Activated CD4-positive, alpha-beta T cell treated with anti-CD3 and anti-CD28 coated beads, Interleukin-2, amount 50 U/mL, for 4 hours (primary cell): Measurements from ENCODE around the gene ARMC5.
"Not testable (repeated sequence)": the region's sequence is repeated elsewhere in the genome, so short reads cannot be mapped to it uniquely, and the experiment has no call there.

Source experiments
- DNase-seq, 2 experiments: peaks; one replicate each; pipeline ENCODE4 v3.0.0-alpha.2; 2020

Gene ARMC5

DNA sequence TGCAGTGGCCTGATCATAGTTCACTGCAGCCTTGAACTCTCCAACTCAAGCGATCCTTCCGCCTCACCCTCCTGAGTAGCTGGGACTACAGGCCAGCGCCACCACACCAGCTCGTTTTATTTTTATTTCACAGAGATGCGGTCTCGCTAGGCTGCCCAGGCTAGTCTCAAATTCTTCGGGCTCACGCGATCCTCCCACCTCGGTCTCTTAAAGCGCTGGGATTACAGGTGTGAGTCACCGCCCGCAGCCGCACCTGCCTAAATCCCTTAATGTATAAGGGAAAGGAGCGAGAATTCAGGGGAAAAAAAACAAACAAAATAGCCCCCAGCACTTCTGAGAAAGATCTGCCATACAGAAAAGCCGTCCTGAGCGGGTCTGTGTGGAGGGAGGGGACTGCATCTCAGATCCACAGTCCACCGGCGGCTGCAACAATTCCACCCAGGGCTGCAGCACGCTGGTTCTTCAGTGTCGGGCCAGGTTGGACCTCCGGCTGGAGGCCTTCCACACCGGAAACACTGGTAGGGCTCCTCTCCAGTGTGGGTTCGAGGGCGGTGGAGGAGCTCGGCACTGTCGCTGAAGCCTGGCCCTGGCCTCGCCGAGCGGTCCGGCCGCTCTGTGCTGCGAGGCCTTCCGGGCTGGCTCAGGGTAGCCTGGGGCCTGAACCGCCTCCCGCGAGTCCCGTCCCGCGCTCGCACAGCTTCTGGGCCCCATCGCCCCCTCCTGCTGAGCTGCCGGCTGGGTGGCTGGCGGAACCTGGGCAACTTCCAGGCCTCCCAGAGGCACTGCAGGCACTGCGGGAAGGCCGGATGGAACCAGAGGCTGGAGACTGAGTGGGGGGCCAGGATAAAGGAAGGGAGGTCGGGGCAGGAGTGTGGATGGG is 23.7 kb upstream of the ARMC5 start:
- DNase-seq: no peak

- DNase-seq: no peak
Measured at GRCh38 chr16:31436221-31437045, 22.9 kb upstream of the ARMC5 start.

- DNase-seq: no peak
Measured at GRCh38 chr16:31438414-31438813, 20.9 kb upstream of the ARMC5 start.

- not testable (repeated sequence) for DNase-seq
Measured at GRCh38 chr16:31439023-31439422, 20.3 kb upstream of the ARMC5 start.

- no peak for DNase-seq
Measured at GRCh38 chr16:31439519-31439918, 19.8 kb upstream of the ARMC5 start.

- DNase-seq: no peak
Measured at GRCh38 chr16:31440516-31441184, 18.7 kb upstream of the ARMC5 start.

DNA sequence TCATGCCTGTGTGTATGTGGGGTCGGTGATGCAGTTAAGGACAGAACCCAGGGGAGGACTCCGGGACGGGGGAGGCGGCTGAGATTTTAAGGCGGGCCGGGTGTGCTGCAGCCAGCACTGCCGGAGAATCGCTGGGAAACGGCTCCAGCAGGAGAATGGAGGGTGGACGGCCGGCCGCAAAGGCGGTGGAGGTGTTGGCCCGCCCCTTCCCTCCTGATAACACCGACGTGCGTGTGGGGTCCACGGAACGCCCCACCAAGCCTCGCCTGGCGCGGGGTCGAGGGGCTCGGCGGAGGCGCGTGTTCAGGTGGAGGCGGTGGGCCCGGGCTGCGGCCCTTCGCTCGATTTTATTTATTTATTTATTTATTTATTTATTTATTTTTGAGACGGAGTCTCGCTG is 17.3 kb upstream of the ARMC5 start:
- DNase-seq: no peak

GRCh38 chr16:31445931-31446330 is 13.4 kb upstream of the ARMC5 start:
- DNase-seq: not testable (repeated sequence)

- no peak for DNase-seq
Measured at GRCh38 chr16:31451201-31451600, 8.1 kb upstream of the ARMC5 start.

- DNase-seq: no peak
Measured at GRCh38 chr16:31451681-31452351, 7.5 kb upstream of the ARMC5 start.

DNA sequence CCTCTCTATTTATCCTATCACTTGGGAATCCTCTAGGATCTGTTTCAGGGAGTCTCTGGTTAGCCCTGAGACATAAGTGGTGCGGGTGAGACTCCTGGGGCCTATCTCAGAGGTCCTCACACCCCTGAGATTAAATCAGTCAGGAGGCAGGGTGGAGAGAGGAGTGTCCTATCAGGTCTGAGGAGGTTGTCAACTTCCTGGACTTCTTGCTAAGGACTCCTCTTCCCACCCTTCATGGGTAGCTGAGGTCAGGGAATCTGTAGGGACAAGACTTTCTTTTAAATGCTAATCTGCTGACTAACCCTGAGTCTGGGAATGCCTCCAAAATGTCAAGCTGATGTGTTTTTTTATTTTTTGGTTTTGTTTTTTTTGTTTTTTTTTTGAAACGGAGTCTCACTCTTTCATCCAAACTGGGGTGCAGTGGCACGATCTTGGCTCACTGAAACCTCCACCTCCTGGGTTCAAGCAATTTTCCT is 6.6 kb upstream of the ARMC5 start:
- no peak for DNase-seq

DNA sequence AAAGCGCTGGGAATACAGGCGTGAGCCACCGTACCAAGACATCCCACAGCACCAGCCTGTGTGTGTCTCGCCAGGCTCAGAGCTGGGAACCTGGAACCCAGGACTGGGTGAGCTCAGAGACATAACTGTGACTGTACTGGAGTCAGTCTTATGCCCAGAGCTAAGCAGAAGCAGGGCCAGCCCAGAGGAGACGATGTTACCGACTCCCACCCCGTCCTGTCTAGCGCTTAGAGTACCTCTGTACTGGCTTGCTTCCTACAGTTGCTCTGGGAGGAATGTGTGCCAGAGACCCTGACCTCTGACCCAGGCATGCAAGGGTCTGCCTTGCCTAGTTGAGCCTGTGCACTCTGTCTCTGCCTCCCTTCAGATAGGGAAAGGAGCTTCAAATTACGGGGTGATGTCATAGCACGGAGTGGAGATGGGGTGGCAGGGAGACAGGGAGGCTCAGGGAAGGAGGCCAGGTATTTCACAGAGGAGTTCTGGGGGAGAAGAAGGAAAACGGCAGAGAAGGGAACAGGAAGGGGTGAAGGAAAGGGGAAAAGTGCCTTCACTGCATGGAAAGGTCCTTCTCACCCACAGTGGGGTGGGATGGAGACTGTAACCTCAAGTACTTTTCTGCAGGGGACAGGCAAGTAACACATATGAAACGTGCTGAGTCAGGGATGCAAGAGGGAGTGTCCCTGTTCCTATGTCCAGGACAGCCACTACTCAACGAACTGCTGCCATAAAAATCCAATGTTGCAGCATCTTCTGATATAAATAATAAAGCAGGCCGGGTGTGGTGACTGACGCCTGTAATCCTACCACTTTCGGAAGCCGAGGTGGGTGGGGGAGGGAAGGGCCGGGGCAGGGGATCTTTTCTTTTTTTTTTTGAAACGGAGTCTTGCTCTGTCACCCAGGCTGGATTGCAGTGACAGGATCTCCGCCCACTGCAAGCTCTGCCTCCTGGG is 5.8 kb upstream of the ARMC5 start:
- no peak for DNase-seq

DNA sequence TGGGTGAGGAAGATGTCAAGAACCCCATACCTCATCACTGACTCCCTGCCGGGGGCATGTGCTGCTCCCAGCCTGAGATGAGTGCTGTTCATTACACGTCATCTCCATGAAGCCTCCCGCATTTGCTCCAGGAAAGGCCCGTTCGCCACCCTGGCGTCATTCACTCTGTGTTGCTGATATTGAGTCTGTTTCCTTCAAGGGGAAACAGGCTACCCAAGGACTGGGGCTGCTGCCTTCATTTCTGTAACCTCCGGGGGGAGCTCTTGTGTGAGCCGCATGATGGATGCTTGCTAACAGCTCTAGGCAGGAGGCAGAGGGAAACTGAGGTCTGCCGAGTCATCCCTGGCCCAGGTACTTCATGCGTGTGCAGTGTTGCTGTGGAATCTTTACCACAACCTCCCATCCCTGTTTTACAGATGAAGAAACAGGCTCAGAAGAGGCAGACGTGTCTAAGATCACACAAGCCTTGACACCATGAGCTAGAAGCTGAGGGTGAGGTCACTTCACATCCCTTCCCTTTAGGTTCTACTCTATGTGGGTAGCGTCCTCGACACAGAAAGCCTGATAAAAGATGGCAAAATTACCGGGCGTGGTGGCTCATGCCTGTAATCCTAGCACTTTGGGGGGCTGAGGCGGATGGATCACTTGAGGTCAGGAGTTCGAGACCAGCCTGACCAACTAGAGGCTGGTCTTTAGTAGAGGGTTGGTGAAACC is 3.5 kb upstream of the ARMC5 start:
- DNase-seq: peak; percentile 22

GRCh38 chr16:31456988-31457360 is 2.3 kb upstream of the ARMC5 start:
- no peak for DNase-seq

- DNase-seq: peak; percentile 39 to 48
Measured at GRCh38 chr16:31458073-31458843, 1.0 kb upstream of the ARMC5 start.

DNA sequence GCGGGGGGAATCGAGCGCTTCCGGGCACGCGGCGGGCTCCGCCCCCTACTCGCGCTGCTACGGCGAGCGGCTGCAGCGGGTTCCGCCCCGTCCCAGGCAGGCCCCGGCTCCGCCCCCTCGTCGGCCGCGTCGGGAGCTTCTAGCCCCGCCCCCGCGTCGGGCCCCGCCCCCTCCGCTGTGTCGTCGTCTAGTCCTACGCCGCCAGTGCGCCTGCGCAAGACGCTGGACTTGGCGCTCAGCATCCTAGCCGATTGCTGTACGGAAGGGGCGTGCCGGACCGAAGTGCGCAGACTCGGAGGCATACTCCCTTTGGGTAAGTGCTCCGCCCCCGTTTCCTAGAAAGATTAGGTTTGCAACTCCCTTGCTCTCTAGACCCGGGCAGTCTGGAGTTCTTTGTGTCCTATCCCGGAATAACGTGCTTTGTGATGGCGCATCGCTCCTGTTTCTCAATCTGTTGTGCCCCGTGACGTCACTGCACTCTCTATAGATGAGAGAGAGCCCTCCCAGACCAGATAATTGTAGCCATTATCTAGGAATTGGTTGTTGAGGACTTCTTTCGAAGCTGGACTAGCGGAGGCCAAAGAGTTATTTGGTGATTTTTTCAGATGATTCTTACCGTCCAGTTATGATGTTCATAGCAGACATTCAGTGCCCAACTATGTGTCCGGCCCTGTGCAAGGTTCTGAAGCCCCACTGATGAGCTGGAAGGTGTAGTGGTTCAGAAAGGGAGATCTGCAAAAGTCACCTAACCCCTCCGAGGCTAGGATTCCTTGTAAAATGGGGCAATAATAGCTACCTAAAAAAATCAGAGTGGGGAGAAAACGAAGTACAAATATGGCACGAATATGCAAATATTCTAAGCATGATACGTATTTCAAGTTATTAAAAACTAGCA is 633 bp downstream of the ARMC5 start:
- DNase-seq: peak; percentile 100

GRCh38 chr16:31460582-31461002 is 1.3 kb downstream of the ARMC5 start:
- DNase-seq: no peak

DNA sequence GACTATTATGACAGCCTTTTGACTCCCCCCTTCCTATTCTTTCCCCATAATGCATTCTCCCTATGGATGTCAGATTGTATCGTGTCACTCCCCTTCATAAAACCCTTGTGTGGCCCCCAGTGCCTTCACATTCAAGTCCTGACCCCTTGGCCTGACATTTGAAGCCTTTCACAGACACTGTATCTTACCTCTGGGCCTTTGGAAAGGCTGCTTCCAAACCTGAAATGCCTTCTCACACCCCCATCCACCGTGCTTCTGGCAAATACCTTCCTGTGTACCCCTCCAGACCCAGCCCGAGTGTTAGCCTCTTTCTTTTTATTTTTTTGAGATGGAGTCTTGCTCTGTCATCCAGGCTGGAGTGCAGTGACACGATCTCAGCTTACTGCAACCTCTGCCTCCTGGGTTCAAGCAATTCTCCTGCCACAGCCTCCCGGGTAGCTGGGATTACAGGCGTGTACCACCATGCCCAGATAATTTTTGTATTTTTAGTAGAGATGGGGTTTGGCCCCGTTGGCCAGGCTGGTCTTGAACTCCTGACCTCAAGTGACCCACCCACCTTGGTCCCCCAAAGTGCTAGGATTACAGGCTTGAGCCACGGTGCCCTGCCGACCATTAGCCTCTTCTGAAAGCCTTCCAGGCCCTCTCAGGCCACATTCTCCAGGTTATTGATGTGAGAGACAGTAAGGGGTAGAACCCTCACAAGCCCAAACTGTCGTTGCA is 2.1 kb downstream of the ARMC5 start:
- no peak for DNase-seq
